Muscle layer of colon (tissue), 2 donors: ENCODE measurements around the gene CALR3.
"Not testable (repeated sequence)": the region's sequence is repeated elsewhere in the genome, so short reads cannot be mapped to it uniquely, and the experiment has no call there.

ENCODE experiments used
- H3K27ac ChIP-seq: one replicate; pipeline ENCODE4 v1.7.0; 2013; ENCODE audit warnings: low read depth, mild to moderate bottlenecking, low read length, moderate library complexity
- H3K27me3 ChIP-seq, 2 donors: one replicate each; pipeline ENCODE4 v1.7.0; 2013; ENCODE audit warnings: low read length in 2 of 2, mild to moderate bottlenecking in 2 of 2; ENCODE audit not compliant: insufficient read depth in 2 of 2, control insufficient read depth in 1 of 2
- H3K36me3 ChIP-seq: one replicate; pipeline ENCODE4 v1.7.0; 2013; ENCODE audit warnings: mild to moderate bottlenecking, low read length; ENCODE audit not compliant: insufficient read depth
- H3K4me1 ChIP-seq: one replicate; pipeline ENCODE4 v1.7.0; 2013; ENCODE audit warnings: mild to moderate bottlenecking, low read length; ENCODE audit not compliant: insufficient read depth
- H3K4me3 ChIP-seq, 2 donors: one replicate each; pipeline ENCODE4 v1.7.0; 2013; ENCODE audit warnings: low read length in 2 of 2, low read depth in 1 of 2, mild to moderate bottlenecking in 1 of 2, moderate library complexity in 1 of 2
- H3K9ac ChIP-seq: one replicate; pipeline ENCODE4 v1.7.0; 2013; ENCODE audit warnings: low read length
- H3K9me3 ChIP-seq: one replicate; pipeline ENCODE4 v1.7.0; 2013; ENCODE audit warnings: mild to moderate bottlenecking, low read length
- donor health status: abdominal sarcoma.
- donor health status: Adenocarcinoma of cecum.

Gene CALR3

DNA sequence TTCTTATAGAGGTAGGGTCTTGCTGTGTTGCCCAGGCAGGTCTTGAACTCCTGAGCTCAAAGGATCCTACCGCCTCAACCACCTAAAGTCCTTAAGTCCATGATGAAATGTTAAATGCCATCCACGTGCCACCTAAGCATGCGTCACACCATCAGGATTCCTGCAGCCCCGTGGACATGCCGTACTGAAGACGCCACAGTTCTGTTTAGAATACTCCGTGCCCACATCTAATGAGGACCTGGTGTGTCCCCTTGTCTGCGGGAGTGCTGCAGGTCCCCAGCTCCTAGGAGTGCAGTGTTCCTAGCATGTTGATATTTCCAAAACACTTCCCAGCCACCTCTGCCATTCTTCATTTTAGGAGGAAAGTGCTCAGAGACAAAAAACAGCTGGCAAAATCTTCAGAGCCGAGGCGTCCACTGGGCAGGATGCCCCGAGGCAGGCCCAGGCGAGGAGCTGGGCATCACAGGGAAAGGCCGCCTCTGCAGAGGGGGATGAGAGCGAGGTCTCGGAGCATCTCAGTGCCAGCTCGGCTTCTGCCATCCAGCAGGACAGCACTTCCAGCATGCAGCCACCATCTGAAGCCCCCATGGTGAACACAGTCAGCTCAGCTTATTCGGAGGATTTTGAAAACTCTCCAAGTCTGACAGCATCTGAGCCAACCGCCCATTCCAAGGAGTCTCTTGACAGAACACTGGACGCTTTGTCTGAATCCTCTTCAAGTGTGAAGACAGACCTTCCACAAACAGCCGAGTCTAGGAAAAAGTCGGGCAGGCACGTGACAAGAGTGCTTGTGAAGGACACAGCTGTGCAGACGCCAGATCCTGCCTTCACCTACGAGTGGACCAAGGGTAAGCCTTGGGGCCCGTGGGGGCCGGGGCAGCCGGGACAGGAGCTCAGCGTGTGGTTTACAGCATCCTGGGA, 13.4 kb upstream of the CALR3 start:
- Histone ChIP-seq H3K36me3 (peaks cover 28% of the 10 kb centered on the region), H3K4me3 (no peak overlapping the region), H3K9ac (no peak overlapping the region), H3K9me3 (no peaks in the 10 kb centered on the region), H3K4me1 (no peaks in the 10 kb centered on the region), H3K27ac (no peak overlapping the region), H3K27me3 (no peaks in the 10 kb centered on the region)

DNA sequence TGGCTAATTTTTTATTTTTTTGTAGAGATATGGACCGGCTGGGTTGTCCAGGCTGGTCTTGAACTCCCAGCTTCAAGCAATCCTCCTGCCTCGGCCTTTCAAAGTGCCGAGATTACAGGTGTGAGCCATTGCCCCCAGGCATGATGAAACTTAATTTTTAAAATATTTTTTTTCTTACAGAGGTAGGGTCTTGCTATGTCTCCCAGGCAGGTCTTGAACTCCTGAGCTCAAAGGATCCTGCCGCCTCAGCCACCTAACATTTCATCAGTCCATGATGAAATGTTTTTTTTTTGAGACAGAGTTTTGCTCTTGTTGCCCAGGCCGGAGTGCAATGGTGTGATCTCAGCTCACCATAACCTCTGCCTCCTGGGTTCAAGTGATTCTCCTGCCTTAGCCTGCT, 12.6 kb upstream of the CALR3 start:
- Histone ChIP-seq H3K9me3 (no peaks in the 10 kb centered on the region), H3K4me3 (no peak overlapping the region), H3K27me3 (no peaks in the 10 kb centered on the region), H3K36me3 (peaks cover 32% of the 10 kb centered on the region), H3K4me1 (no peaks in the 10 kb centered on the region), H3K27ac (no peak overlapping the region), H3K9ac (no peak overlapping the region)

DNA sequence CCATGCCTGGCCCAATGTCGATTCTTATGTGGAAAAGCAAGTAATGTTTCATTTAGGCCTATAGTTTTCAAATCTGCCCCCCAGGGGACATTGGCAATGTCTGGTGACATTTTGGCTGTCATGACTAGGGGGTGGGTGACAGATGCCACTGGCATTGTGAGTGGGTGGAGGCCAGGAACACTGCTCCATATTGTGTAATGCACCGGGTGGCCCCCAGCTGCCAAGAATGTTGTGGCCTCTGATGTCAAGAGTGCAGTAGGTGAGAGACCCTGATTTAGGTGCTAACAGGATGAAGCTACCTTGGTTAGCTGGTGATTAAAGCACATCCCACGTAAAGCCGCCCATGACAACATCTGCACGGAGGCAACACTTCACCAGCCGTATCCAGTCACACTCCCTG, 11.0 kb upstream of the CALR3 start:
- no peak overlapping the region for H3K27ac ChIP-seq
- no peak overlapping the region for H3K4me3 ChIP-seq
- H3K9me3 ChIP-seq = no peaks in the 10 kb centered on the region
- no peaks in the 10 kb centered on the region for H3K27me3 ChIP-seq
- no peaks in the 10 kb centered on the region for H3K4me1 ChIP-seq
- H3K9ac ChIP-seq = no peak overlapping the region
- peaks cover 30% of the 10 kb centered on the region for H3K36me3 ChIP-seq

DNA sequence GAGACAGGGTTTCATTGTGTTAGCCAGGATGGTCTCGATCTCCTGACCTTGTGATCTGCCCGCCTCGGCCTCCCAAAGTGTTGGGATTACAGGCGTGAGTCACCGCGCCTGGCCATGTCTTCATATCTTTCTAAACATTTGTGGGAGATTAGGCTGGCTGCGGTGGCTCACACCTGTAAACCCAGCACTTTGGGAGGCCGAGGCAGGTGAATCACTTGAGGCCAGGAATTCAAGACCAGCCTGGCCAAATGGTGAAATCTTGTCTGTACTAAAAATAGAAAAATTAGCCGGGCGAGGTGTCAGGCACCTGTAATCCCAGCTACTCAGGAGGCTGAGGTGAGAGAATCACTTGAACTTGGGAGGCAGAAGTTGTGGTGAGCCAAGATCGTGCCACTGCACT, 10.2 kb upstream of the CALR3 start:
- not testable (repeated sequence) for H3K27me3 ChIP-seq, H3K9me3 ChIP-seq, H3K9ac ChIP-seq, H3K4me1 ChIP-seq, H3K4me3 ChIP-seq, H3K27ac ChIP-seq
- peaks cover 30% of the 10 kb centered on the region for H3K36me3 ChIP-seq

DNA sequence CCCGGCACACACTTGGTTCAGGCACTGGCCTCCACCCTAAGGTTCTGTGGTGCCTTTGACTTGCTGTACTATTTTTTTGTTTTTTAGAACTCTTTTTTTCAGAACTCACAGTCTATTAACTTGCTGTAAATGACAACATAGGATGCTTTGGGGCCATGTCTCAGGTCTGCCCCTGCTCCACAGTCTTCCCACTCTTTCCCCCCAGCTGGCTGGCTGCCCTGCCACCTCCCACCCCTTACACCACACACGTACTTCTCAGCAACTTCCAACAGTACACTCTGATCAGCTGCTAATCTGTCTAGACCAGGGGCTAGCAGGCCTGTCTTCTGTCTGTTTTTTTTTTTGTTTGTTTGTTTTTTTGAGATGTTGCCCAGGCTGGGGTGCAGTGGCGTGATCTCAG, 8.3 kb upstream of the CALR3 start:
- Histone ChIP-seq H3K36me3 (peaks cover 25% of the 10 kb centered on the region), H3K27me3 (no peaks in the 10 kb centered on the region), H3K27ac (no peak overlapping the region), H3K9me3 (no peaks in the 10 kb centered on the region), H3K4me3 (no peak overlapping the region), H3K4me1 (no peaks in the 10 kb centered on the region), H3K9ac (no peak overlapping the region)

DNA sequence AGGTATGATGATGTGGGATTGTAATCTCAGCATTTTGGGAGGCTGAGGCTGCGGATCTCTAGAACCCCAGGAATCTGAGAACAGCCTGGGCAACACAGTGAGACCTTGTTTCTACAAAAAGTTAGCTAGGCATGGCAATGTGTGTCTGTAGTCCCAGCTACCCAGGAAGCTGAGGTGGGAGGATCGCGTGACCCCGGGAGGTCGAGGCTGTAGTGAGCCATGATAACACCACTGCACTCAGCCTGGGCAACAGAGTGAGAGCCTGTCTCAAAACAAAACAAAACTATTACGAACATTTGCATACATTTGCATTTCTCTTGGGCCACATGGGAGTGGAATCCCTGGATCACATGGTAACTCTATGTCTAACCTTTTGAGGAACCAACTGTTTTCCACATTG, 1.9 kb upstream of the CALR3 start:
- Histone ChIP-seq H3K4me1 (peaks cover 6% of the 10 kb centered on the region), H3K27ac (no peak overlapping the region), H3K9me3 (no peaks in the 10 kb centered on the region), H3K9ac (no peak overlapping the region), H3K4me3 (no peak overlapping the region), H3K27me3 (no peaks in the 10 kb centered on the region), H3K36me3 (peaks cover 9% of the 10 kb centered on the region)

DNA sequence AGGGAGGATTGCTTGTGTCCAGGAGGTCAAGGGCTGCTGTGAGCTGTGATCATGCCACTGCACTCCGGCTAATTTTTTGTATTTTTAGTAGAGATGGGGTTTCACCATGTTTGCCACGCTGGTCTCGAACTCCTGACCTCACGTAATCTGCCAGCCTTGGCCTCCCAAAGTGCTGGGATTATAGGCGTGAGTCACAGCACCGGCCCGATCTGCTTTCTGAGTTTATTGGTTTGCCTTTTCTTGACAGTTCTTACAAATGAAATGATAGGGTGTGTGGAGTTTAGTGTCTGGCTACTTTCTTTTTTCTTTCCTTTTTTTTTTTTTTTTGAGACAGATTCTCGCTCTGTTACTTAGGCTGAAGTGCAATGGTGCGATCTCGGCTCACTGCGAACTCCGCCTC, 1.1 kb upstream of the CALR3 start:
- Histone ChIP-seq H3K4me3 (peak overlapping the region; percentile 70 to 85), H3K36me3 (peaks cover 4% of the 10 kb centered on the region), H3K27ac (no peak overlapping the region), H3K9me3 (no peaks in the 10 kb centered on the region), H3K4me1 (peaks cover 6% of the 10 kb centered on the region), H3K27me3 (no peaks in the 10 kb centered on the region), H3K9ac (no peak overlapping the region)

DNA sequence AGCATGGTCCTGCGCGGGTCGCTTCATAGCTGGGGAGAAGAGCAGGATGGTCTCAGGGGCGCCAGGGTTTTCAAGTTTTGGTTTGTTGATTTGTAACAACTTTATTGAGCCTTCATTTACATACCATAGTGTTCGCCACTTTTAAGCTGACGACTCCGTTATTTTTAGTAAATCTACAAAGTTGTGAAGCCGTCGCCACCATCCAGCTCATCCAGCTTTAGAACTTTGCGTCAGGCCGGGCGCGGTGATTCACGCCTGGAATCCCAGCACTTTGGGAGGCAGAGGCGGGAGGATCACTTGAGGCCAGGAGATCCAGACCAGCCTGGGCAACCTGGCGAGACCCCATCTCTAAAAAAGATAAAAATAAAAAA, 631 bp upstream of the CALR3 start:
- Histone ChIP-seq H3K4me1 (peaks cover 6% of the 10 kb centered on the region), H3K9me3 (no peaks in the 10 kb centered on the region), H3K27me3 (no peaks in the 10 kb centered on the region), H3K27ac (peak overlapping the region; percentile 57), H3K4me3 (peak overlapping the region; percentile 70 to 85), H3K9ac (peak overlapping the region; percentile 53), H3K36me3 (peaks cover 4% of the 10 kb centered on the region)

DNA sequence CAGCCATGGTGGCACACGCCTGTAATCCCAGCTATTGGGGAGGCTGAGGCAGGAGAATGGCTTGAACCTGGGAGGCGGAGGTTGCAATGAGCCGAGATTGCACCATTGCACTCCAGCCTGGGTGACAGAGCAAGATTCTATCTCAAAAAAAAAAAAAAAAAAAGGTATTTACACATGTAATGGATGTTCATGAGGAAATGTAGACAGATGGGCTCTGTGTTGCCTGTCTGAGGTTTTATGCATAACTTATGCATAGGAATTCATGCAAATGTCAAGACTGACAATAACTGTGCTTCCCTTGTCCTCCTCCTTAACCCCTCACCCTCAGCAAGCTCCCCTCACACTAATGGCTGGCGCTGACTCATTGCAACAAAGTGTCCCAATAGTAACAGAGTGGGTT, 9.5 kb downstream of the CALR3 start:
- H3K27ac ChIP-seq, H3K9me3 ChIP-seq, H3K9ac ChIP-seq, H3K4me3 ChIP-seq, H3K27me3 ChIP-seq, H3K36me3 ChIP-seq, H3K4me1 ChIP-seq: not testable (repeated sequence)

DNA sequence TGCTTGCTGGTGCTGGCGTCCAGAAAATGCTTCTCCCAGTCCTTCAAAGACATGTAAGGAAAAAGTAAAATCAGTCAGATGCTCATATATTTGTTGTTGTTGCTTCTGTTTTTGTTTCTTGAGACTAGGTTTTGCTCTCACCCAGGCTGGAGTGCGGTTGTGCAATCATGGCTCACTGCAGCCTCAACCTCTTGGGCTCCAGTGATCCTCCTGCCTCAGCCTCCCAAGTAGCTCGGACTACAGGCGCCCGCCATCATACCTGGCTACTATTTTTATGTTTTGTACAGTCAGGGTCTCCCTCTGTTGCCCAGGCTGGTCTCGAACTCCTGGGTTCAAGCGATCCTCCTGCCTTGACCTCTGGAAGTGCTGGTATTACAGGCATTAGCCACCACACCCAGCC, 13.2 kb downstream of the CALR3 start:
- Histone ChIP-seq H3K9ac (no peak overlapping the region), H3K4me1 (no peaks in the 10 kb centered on the region), H3K4me3 (no peak overlapping the region), H3K27ac (no peak overlapping the region), H3K36me3 (no peaks in the 10 kb centered on the region), H3K27me3 (no peaks in the 10 kb centered on the region), H3K9me3 (no peaks in the 10 kb centered on the region)

DNA sequence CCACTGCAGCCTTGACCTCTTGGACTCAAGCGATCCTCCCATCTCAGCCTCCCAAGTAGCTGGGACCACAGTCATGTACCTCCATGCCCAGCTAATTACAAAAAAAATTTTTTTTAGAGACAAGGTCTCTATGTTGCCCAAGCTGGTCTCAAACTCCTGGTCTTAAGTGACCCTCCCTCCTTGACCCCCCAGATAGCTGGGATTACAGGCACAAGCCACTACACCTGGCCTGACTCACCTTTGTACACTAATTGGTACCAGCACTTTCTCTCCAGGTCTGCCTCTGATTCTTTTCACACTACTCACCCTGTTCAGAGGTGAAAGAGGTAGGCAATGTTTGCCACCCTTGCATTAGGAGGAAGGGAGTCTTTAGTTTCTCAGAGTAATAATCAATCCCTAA, 18.7 kb downstream of the CALR3 start:
- H3K4me3 ChIP-seq = no peak overlapping the region
- no peak overlapping the region for H3K27ac ChIP-seq
- H3K27me3 ChIP-seq = no peaks in the 10 kb centered on the region
- no peaks in the 10 kb centered on the region for H3K4me1 ChIP-seq
- H3K9ac ChIP-seq = no peak overlapping the region
- no peaks in the 10 kb centered on the region for H3K36me3 ChIP-seq
- no peaks in the 10 kb centered on the region for H3K9me3 ChIP-seq

DNA sequence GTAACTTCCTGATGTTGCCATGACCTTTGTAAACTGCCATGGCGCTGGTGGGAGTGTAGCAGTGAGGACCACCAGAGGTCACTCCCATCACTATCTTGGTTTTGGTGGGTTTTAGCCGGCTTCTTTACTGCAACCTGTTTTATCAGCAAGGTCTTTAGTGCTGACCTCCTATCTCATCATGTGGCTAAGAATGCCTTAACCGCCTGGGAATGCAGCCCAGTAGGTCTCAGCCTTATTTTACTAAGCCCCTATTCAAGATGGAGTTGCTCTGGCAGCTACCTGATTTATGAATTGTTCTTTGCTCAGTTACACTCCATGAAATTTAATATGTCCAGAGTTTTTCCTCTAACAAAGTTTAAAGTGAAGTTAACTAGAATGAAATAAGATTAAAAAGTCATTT, 19.6 kb downstream of the CALR3 start:
- no peaks in the 10 kb centered on the region for H3K27me3 ChIP-seq
- H3K9me3 ChIP-seq = no peaks in the 10 kb centered on the region
- no peak overlapping the region for H3K27ac ChIP-seq
- H3K36me3 ChIP-seq = no peaks in the 10 kb centered on the region
- H3K4me3 ChIP-seq = no peak overlapping the region
- no peak overlapping the region for H3K9ac ChIP-seq
- no peaks in the 10 kb centered on the region for H3K4me1 ChIP-seq
